Measurements from ENCODE around the gene CCDC154.

DNA sequence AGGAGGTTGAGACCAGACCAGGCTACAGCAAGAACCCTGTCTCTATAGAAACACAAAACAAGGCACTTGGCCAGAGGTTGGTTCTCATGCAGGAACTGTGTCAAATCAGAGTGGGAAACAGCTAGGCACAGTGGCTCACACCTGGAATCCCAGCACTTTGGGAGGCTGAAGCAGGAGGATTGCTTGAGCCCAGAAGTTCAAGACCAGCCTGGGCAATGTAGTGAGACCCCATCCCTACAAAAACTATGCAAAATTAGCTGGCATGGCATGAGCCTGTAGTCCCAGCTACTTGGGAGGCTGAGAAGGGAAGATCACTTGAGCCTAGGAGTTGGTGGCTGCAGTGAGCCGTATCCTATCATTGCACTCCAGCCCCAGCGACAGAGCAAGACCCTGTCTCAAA, 31.5 kb downstream of the CCDC154 start:
- TF ChIP-seq, protein P1, sequence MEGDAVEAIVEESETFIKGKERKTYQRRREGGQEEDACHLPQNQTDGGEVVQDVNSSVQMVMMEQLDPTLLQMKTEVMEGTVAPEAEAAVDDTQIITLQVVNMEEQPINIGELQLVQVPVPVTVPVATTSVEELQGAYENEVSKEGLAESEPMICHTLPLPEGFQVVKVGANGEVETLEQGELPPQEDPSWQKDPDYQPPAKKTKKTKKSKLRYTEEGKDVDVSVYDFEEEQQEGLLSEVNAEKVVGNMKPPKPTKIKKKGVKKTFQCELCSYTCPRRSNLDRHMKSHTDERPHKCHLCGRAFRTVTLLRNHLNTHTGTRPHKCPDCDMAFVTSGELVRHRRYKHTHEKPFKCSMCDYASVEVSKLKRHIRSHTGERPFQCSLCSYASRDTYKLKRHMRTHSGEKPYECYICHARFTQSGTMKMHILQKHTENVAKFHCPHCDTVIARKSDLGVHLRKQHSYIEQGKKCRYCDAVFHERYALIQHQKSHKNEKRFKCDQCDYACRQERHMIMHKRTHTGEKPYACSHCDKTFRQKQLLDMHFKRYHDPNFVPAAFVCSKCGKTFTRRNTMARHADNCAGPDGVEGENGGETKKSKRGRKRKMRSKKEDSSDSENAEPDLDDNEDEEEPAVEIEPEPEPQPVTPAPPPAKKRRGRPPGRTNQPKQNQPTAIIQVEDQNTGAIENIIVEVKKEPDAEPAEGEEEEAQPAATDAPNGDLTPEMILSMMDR (conservative IDR thresholded peaks at IDR 0.05 in 1 of 2, IDR thresholded peaks at IDR 0.05 in 1 of 2; ENCODE audit: extremely low read depth in 1 of 2, insufficient read depth in 1 of 2, low read depth in 1 of 2, low read length in 2 of 2) = no peak
- TF ChIP-seq EZH2 (IDR thresholded peaks at IDR 0.05; ENCODE audit: borderline replicate concordance, low read length) = no peak
